Measurements from ENCODE around the gene GPR62. TPM values are rescaled to one million over a fixed set of nuclear protein-coding genes. Genes with fewer than 3 reads are reported as not detected.

The GPR62 gene
- not detected in 2 replicates for total RNA-seq (2022)
- Bru-seq, nascent RNA, result not detected
- BruChase-seq, experiment 1, labeled RNA remaining after a 2-hour chase, result not detected
- not detected for BruChase-seq, experiment 2, labeled RNA remaining after a 6-hour chase
- long read RNA-seq, result 0 reads

GRCh38 chr3:51955175-51955892 is at the start of gene GPR62:
GPR62 (plus strand) TSS chr3:51955381; CDS start chr3:51955653, 272 bp downstream.
- H3K4me3 Mint-ChIP-seq (ENCODE audit: unreplicated experiment), result no peak within 1 kb of the TSS
- intact Hi-C loops (cut with micrococcal nuclease; ENCODE audit: unreplicated experiment), result no loop called here

DNA sequence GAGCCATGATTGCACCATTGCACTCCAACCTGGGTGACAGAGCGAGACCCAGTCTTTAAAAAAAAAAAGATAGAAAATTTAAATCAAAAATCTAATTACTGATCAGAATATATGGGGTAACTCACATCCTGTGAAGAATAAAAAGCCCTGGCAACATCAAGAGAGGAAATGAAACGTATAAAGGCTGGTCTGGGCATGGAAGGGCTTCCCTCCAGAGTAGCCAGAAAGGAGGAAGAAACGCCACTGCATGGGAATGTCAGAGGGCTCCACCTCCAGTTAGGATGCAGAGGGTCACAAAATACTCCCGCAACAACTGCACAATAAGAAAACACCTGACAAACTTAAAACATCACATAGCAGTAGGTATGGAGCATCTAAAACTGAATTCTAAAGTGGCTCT is 47.2 kb upstream of the GPR62 start:
- intact Hi-C loops (cut with micrococcal nuclease; ENCODE audit: unreplicated experiment), result no loop called here
- no TSS peak for BruUV-seq (replicated peaks)
- no peaks in the 10 kb centered on the region for H3K4me1 Mint-ChIP-seq (ENCODE audit: low read depth, unreplicated experiment)
- CTCF ChIA-PET, result no interaction called here
- H3K27ac Mint-ChIP-seq (ENCODE audit: unreplicated experiment), result no peak overlapping the region
- no peak for TF ChIP-seq CTCF (IDR thresholded peaks at IDR 0.05; ENCODE audit: insufficient read depth in 1 of 2, low read depth in 1 of 2, low read length in 1 of 2, severe bottlenecking in 1 of 2, unreplicated experiment in 1 of 2)
- peaks cover 10% of the 10 kb centered on the region for H3K9me3 Mint-ChIP-seq (ENCODE audit: unreplicated experiment)
- Histone ChIP-seq H3K4me1 (no peaks in the 10 kb centered on the region), H3K9me3 (no peaks in the 10 kb centered on the region; the same call in 1 of the 2 replicates), H3K36me3 (ENCODE audit: control insufficient read depth, insufficient read depth, low read length) (no peaks in the 10 kb centered on the region), H3K4me3 (ENCODE audit: low read depth, low read length) (no peak overlapping the region), H3K27me3 (replicated peaks; ENCODE audit: control insufficient read depth, insufficient read depth, low read length) (no peaks in the 10 kb centered on the region)
- no peak for DNase-seq
- H3K4me3 Mint-ChIP-seq (ENCODE audit: unreplicated experiment), result no peak overlapping the region
- POLR2A ChIA-PET, result no interaction called here
- no peaks in the 10 kb centered on the region for H3K27me3 Mint-ChIP-seq (ENCODE audit: insufficient read depth, unreplicated experiment)
- H3K36me3 Mint-ChIP-seq (ENCODE audit: insufficient read depth, unreplicated experiment), result no peaks in the 10 kb centered on the region

More at GRCh38 chr3:51955175-51955892, at the start of gene GPR62:
- no peaks in the 10 kb centered on the region for H3K36me3 ChIP-seq (ENCODE audit: control insufficient read depth, insufficient read depth, low read length)
- Mint-ChIP-seq H3K9me3 (ENCODE audit: unreplicated experiment) (no peaks in the 10 kb centered on the region), H3K27ac (ENCODE audit: unreplicated experiment) (no peak within 1 kb of the TSS), H3K27me3 (ENCODE audit: insufficient read depth, unreplicated experiment) (peaks cover 2% of the 10 kb centered on the region), H3K4me1 (ENCODE audit: low read depth, unreplicated experiment) (no peaks in the 10 kb centered on the region), H3K36me3 (ENCODE audit: insufficient read depth, unreplicated experiment) (no peaks in the 10 kb centered on the region)
- H3K9me3 ChIP-seq, result no peaks in the 10 kb centered on the region
- POLR2A ChIA-PET, result no interaction called here
- TF ChIP-seq CTCF (IDR thresholded peaks at IDR 0.05; ENCODE audit: insufficient read depth in 1 of 2, low read depth in 1 of 2, low read length in 1 of 2, severe bottlenecking in 1 of 2, unreplicated experiment in 1 of 2), result no peak
- no peaks in the 10 kb centered on the region for H3K27me3 ChIP-seq (replicated peaks; ENCODE audit: control insufficient read depth, insufficient read depth, low read length)
- no peaks in the 10 kb centered on the region for H3K4me1 ChIP-seq
- H3K4me3 ChIP-seq (ENCODE audit: low read depth, low read length), result no peak within 1 kb of the TSS
- no TSS peak for BruUV-seq (replicated peaks)
- CTCF ChIA-PET, result no interaction called here
- DNase-seq, result no peak

GRCh38 chr3:51916418-51916817 is 38.8 kb upstream of the GPR62 start:
- BruUV-seq (replicated peaks), result no TSS peak
- intact Hi-C loops (cut with micrococcal nuclease; ENCODE audit: unreplicated experiment), result no loop called here

More at GRCh38 chr3:51916418-51916817, 38.8 kb upstream of the GPR62 start:
- H3K4me3 ChIP-seq (ENCODE audit: low read depth, low read length), result no peak overlapping the region
- H3K4me1 ChIP-seq, result no peaks in the 10 kb centered on the region
- H3K36me3 Mint-ChIP-seq (ENCODE audit: insufficient read depth, unreplicated experiment), result no peaks in the 10 kb centered on the region
- no peaks in the 10 kb centered on the region for H3K4me1 Mint-ChIP-seq (ENCODE audit: low read depth, unreplicated experiment)
- ChIA-PET CTCF (no interaction called here), POLR2A (no interaction called here)
- no peak for TF ChIP-seq CTCF (IDR thresholded peaks at IDR 0.05; ENCODE audit: insufficient read depth in 1 of 2, low read depth in 1 of 2, low read length in 1 of 2, severe bottlenecking in 1 of 2, unreplicated experiment in 1 of 2)
- peaks cover 13% of the 10 kb centered on the region for H3K27me3 Mint-ChIP-seq (ENCODE audit: insufficient read depth, unreplicated experiment)
- no peaks in the 10 kb centered on the region; the same call in 1 of the 2 replicates for H3K9me3 ChIP-seq
- no peaks in the 10 kb centered on the region for H3K27me3 ChIP-seq (replicated peaks; ENCODE audit: control insufficient read depth, insufficient read depth, low read length)
- no peaks in the 10 kb centered on the region for H3K36me3 ChIP-seq (ENCODE audit: control insufficient read depth, insufficient read depth, low read length)
- no peaks in the 10 kb centered on the region for H3K9me3 Mint-ChIP-seq (ENCODE audit: unreplicated experiment)
- no peak for DNase-seq
- H3K4me3 Mint-ChIP-seq (ENCODE audit: unreplicated experiment), result no peak overlapping the region
- H3K27ac Mint-ChIP-seq (ENCODE audit: unreplicated experiment), result no peak overlapping the region

All from Caco-2 (cell line).